ENCODE data around the gene DENND1A.

Gene DENND1A

GRCh38 chr9:123630233-123630632, 299.7 kb downstream of the DENND1A start:
- no peak for DNase-seq

GRCh38 chr9:123629531-123629930, 300.4 kb downstream of the DENND1A start:
- no peak for DNase-seq

- no peak for DNase-seq
Measured at GRCh38 chr9:123622711-123623241, 307.1 kb downstream of the DENND1A start.

- DNase-seq, result no peak
Measured at GRCh38 chr9:123620239-123620638, 309.7 kb downstream of the DENND1A start.

- DNase-seq, result no peak
Measured at GRCh38 chr9:123617952-123618678, 311.8 kb downstream of the DENND1A start.

- no peak for DNase-seq
Measured at GRCh38 chr9:123617286-123617685, 312.6 kb downstream of the DENND1A start.

GRCh38 chr9:123616707-123617106, 313.2 kb downstream of the DENND1A start:
- no peak for DNase-seq

GRCh38 chr9:123615381-123615780, 314.5 kb downstream of the DENND1A start:
- DNase-seq, result no peak

GRCh38 chr9:123614306-123615263, 315.3 kb downstream of the DENND1A start:
- DNase-seq, result no peak

- no peak for DNase-seq
Measured at GRCh38 chr9:123611226-123611625, 318.7 kb downstream of the DENND1A start.

GRCh38 chr9:123609844-123610243, 320.1 kb downstream of the DENND1A start:
- DNase-seq, result peak in 9 of 56 donors; percentile 4 to 32 (median 22)

GRCh38 chr9:123608104-123608503, 321.8 kb downstream of the DENND1A start:
- DNase-seq, result no peak

- DNase-seq, result no peak
Measured at GRCh38 chr9:123607479-123607878, 322.4 kb downstream of the DENND1A start.

- no peak for DNase-seq
Measured at GRCh38 chr9:123606141-123606540, 323.8 kb downstream of the DENND1A start.

GRCh38 chr9:123605286-123605685, 324.6 kb downstream of the DENND1A start:
- DNase-seq, result no peak

- no peak for DNase-seq
Measured at GRCh38 chr9:123604861-123605260, 325.1 kb downstream of the DENND1A start.

GRCh38 chr9:123601828-123602227, 328.1 kb downstream of the DENND1A start:
- DNase-seq, result no peak

- DNase-seq, result no peak
Measured at GRCh38 chr9:123599781-123600180, 330.1 kb downstream of the DENND1A start.

GRCh38 chr9:123597876-123598556, 331.9 kb downstream of the DENND1A start:
- no peak for DNase-seq

GRCh38 chr9:123597048-123597447, 332.9 kb downstream of the DENND1A start:
- no peak for DNase-seq

- DNase-seq, result no peak
Measured at GRCh38 chr9:123591283-123591682, 338.6 kb downstream of the DENND1A start.

- DNase-seq, result no peak
Measured at GRCh38 chr9:123590499-123590898, 339.4 kb downstream of the DENND1A start.

All from amygdala (tissue), 56 donors.